ENCODE results near the gene PDE9A.

The PDE9A gene

GRCh38 chr21:42777064-42777756, 123.8 kb downstream of the PDE9A start:
- DNase-seq (ENCODE audit: low spot score) = no peak

- DNase-seq (ENCODE audit: low spot score) = no peak
These were observed 124.4 kb downstream of the PDE9A start for GRCh38 chr21:42777757-42778344.

GRCh38 chr21:42779431-42779861, 126.0 kb downstream of the PDE9A start:
- DNase-seq (ENCODE audit: low spot score) = no peak

DNA sequence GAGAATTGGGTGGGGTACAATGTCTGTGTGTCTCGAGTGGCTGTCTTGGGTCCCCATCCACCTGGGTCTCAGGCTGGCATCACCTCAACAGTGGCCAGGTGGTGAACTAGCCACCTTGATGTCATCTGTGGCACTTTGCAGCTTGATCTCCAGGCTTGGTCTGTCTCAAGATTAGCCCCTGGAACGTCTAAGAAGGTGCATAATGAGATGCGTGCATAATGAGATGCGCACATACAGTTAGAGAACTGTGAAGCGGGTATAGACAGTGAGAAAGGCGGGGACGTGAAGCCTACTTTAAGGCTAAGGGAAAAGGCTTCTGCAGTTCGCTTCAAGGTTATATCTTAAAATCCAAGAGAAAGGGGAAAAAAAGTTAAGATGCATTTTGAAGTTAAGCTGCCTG, 127.2 kb downstream of the PDE9A start:
- no peak for DNase-seq (ENCODE audit: low spot score)

- peak; percentile 76 for DNase-seq (ENCODE audit: low spot score)
These were observed 127.9 kb downstream of the PDE9A start for GRCh38 chr21:42781150-42781970.

- no peak for DNase-seq (ENCODE audit: low spot score)
These were observed 128.7 kb downstream of the PDE9A start for GRCh38 chr21:42781971-42782722.

GRCh38 chr21:42782723-42783242, 129.4 kb downstream of the PDE9A start:
- no peak for DNase-seq (ENCODE audit: low spot score)

- no peak for DNase-seq (ENCODE audit: low spot score)
These were observed 130.9 kb downstream of the PDE9A start for GRCh38 chr21:42784276-42784675.

- DNase-seq (ENCODE audit: low spot score) = no peak
These were observed 131.6 kb downstream of the PDE9A start for GRCh38 chr21:42784896-42785451.

GRCh38 chr21:42785666-42786427, 132.4 kb downstream of the PDE9A start:
- no peak for DNase-seq (ENCODE audit: low spot score)

- DNase-seq (ENCODE audit: low spot score) = no peak
These were observed 133.5 kb downstream of the PDE9A start for GRCh38 chr21:42786884-42787283.

DNA sequence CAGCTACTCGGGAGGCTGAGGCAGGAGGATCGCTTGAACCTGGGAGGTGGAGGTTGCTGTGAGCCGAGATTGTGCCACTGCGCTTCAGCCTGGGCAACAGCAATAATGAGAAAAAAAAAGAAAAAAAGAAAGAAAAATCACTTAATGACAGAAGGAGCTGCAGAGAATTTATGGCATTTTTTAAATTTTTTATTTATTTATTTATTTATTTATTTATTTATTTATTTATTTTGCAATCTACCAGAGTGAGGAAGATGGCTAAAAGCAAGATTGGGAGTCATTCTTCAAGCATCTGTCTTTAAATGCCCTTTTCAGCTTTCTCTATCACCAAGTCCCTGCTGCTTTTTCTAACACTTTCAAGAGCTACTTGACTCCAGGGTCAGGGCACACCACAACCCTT, 134.2 kb downstream of the PDE9A start:
- no peak for DNase-seq (ENCODE audit: low spot score)

DNA sequence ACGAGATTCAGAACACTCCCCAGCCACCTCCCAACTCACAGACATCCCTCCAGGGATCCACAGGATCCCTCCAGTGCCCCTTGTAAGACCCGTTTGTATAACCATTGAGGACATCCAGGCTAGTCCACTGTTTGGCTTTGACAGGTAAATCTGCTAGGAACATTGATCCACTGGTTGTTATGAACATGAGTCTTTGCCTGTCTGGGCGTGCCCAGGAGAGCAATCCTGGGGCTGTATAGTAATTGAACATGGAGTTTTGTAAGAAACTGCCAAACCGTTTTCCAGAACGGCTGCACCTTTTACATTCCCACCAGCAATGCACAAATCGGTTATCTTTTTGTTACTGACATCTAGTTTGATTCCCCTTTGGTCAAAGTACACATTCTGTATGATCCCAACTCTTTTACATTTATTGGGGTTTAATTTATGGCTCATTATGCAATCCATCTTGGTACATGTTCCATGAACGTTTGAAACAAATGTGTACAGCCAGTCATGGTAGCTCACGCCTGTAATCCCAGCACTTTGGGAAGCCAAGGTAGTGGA, 137.2 kb downstream of the PDE9A start:
- no peak for DNase-seq (ENCODE audit: low spot score)

DNA sequence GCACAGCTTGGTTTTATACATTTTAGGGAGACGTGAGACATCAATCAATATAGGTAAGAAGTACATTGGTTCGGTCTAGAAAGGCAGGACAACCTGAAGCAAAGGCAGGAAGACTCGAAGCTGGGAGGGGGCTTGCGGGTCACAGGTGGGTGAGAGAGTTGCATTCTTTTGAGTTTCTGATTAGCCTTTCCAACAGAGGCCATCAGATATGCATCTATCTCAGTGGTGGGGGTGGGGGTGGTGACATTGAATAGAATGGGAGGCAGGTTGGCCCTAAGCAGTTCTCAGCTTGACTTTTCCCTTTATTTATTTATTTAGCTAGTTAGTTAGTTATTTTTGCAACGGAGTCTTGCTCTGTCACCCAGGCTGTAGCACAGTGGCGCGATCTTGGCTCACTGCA, 140.4 kb downstream of the PDE9A start:
- DNase-seq (ENCODE audit: low spot score) = no peak

DNA sequence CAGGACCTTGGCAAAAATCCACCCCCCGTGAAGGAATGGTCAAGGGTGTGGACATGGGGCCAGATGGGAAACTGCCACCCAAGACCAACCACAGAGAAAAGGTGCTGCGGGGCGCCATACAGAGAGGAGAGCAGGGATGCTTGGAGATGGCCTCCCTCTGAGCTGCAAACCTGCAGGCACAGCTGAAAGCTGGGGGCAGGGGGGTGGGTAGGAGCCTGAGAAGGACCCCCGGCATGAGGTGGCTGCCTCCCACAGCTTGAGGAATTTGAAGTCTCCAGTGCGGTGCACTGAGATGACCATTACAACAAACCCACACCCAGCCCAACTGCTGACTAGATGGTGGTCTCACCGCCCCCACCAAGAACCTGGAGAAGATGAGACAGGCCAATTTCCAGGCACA, 141.1 kb downstream of the PDE9A start:
- no peak for DNase-seq (ENCODE audit: low spot score)

GRCh38 chr21:42796327-42797062, 143.1 kb downstream of the PDE9A start:
- peak; percentile 71 for DNase-seq (ENCODE audit: low spot score)

GRCh38 chr21:42797522-42797921, 144.1 kb downstream of the PDE9A start:
- no peak for DNase-seq (ENCODE audit: low spot score)

DNA sequence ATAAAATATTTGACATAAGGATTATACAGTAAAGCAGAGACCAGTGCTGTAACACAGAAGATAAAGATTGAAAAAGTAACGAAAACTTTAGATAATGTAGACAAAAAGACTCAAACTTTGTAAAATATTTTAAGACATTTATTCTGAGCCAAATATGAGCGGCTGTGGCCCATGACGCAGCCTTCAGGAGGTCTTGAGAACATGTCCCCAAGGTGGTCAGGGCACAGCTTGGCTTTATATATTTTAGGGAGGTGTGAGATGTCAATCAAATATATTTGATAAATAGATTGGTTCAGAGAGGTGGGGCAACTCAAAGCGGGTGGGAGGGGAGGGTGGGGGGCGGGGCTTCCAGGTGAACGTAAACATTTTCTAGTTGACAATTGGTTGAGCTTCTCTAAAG, 144.7 kb downstream of the PDE9A start:
- no peak for DNase-seq (ENCODE audit: low spot score)

- DNase-seq (ENCODE audit: low spot score) = peak; percentile 39
These were observed 146.1 kb downstream of the PDE9A start for GRCh38 chr21:42799516-42799915.

DNA sequence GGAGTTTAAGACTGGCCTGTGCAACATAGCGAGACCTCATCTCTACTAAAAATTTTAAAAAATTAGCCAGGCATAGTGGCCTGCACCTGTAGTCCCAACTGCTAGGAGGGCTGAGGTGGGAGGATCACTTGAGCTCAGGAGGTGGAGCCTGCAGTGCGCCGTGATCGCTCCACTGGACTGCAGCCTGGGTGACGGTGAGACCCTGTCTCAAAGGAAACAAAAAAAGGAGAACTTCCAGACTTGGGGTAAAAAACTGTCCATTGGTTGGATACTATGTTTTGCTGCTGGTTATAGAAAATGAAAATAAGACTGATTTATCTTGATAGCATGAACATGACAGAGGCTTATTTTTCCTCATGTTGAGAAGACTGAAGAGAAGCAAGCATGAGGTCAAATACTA, 146.5 kb downstream of the PDE9A start:
- DNase-seq (ENCODE audit: low spot score) = no peak

Measured in SW480 (cell line).